Suppressor macrophage treated with lipopolysaccharide for 1 hour (primary cell): ENCODE data around the gene MINDY2.

Experiments
- DNase-seq, 3 donors: peaks; one replicate each; pipeline ENCODE4 v3.0.0-alpha.2; 2020 to 2022

MINDY2 gene

GRCh38 chr15:58889363-58889762 lies 118.3 kb downstream of the MINDY2 start:
- peak in 1 of 3 donors; percentile 29 for DNase-seq

DNA sequence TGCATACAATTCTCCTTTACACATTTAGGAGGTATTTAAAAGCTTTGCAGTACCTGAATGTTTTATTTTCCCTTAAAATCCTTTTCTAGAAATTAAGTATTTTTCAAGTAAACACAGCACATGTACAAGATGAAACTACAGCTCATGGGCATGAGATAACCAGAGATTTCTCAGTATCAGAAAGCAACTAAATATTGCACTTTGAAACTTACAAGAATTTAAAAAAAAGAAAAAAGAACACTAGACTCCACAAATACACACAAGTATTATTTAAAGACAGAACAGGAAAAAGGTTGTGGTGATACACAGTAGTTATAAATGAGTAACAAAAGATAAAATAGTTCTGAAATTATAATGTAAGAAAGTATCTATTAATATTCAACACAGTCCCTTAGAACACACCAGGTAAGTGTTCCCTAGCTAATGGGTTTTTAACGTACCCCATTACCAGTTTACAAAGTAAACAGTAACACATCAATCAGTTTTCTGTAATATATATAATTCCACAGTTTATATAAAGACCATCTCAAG lies 127.1 kb downstream of the MINDY2 start:
- no peak for DNase-seq

- no peak for DNase-seq
Measured at GRCh38 chr15:58900631-58901030, 129.5 kb downstream of the MINDY2 start.

GRCh38 chr15:58908550-58909309 lies 137.6 kb downstream of the MINDY2 start:
- DNase-seq, result no peak

GRCh38 chr15:58909616-58910015 lies 138.5 kb downstream of the MINDY2 start:
- no peak for DNase-seq

- DNase-seq, result no peak
Measured at GRCh38 chr15:58910456-58910855, 139.4 kb downstream of the MINDY2 start.
